CD8-positive, alpha-beta memory T cell (primary cell): ENCODE data around the gene JSRP1. TPM values are rescaled to one million over a fixed set of nuclear protein-coding genes. Genes with fewer than 3 reads are reported as not detected.

Experiments
- CTCF ChIA-PET: fragments of 350-600 bp; sonication (Branson Sonifier 250); formaldehyde crosslinking; loops from one replicate; lab custom pipeline; 2021; ENCODE audit warnings: antibody characterized with exemption; lab: Charles Lee
- POLR2A ChIA-PET: fragments of 350-600 bp; sonication (Branson Sonifier 250); formaldehyde crosslinking; loops from one replicate; lab custom pipeline; 2021; ENCODE audit warnings: antibody characterized with exemption; lab: Charles Lee
- DNase-seq, 5 donors: peaks; one replicate each; pipeline versions ENCODE4 v3.0.0 to v3.0.0-alpha.2; 2020 to 2022; ENCODE audit warnings: mixed read lengths in 1 of 5
- H3K27ac ChIP-seq: one replicate; pipeline ENCODE4 v1.7.0; 2013; ENCODE audit warnings: low read depth, mild to moderate bottlenecking, low read length, moderate library complexity
- H3K27me3 ChIP-seq: 2 replicates; pipeline ENCODE4 v1.7.0; 2013; ENCODE audit warnings: low read length, mild to moderate bottlenecking; ENCODE audit not compliant: insufficient read depth, poor library complexity, severe bottlenecking
- H3K36me3 ChIP-seq: 2 replicates; pipeline ENCODE4 v1.7.0; 2013; ENCODE audit warnings: mild to moderate bottlenecking, low read length, moderate library complexity; ENCODE audit not compliant: insufficient read depth
- H3K4me1 ChIP-seq: 2 replicates; pipeline ENCODE4 v1.7.0; 2013; ENCODE audit warnings: mild to moderate bottlenecking, low read length, moderate library complexity; ENCODE audit not compliant: insufficient read depth
- H3K4me3 ChIP-seq: 2 replicates; pipeline ENCODE4 v1.7.0; 2013; ENCODE audit warnings: mild to moderate bottlenecking, low read length
- H3K9me3 ChIP-seq: 2 replicates; pipeline ENCODE4 v1.7.0; 2013; ENCODE audit warnings: mild to moderate bottlenecking, low read length
- H3K27ac Mint-ChIP-seq, 8 donors: one replicate each; pipeline ENCODE4 v1.8.0; 2020 to 2021; ENCODE audit warnings: mixed read lengths in 8 of 8, mild to moderate bottlenecking in 6 of 8, inconsistent platforms in 3 of 8, moderate library complexity in 3 of 8
- H3K27me3 Mint-ChIP-seq, 2 donors: one replicate each; pipeline ENCODE4 v1.8.0; 2020 to 2021; ENCODE audit warnings: mixed read lengths in 2 of 2, mild to moderate bottlenecking in 1 of 2, moderate library complexity in 1 of 2
- H3K36me3 Mint-ChIP-seq, 3 donors: one replicate each; pipeline ENCODE4 v1.8.0; 2020 to 2021; ENCODE audit warnings: mixed read lengths in 3 of 3, inconsistent platforms in 1 of 3, mild to moderate bottlenecking in 1 of 3
- H3K4me1 Mint-ChIP-seq, 3 donors: one replicate each; pipeline ENCODE4 v1.8.0; 2020 to 2021; ENCODE audit warnings: mixed read lengths in 3 of 3, inconsistent platforms in 1 of 3, mild to moderate bottlenecking in 1 of 3
- H3K4me3 Mint-ChIP-seq, 7 donors: one replicate each; pipeline ENCODE4 v1.8.0; 2020 to 2021; ENCODE audit warnings: mixed read lengths in 7 of 7, mild to moderate bottlenecking in 6 of 7, moderate library complexity in 4 of 7, inconsistent platforms in 2 of 7
- H3K9me3 Mint-ChIP-seq, 5 donors: one replicate each; pipeline ENCODE4 v1.8.0; 2020 to 2022; ENCODE audit warnings: mixed read lengths in 5 of 5, mild to moderate bottlenecking in 3 of 5, moderate library complexity in 2 of 5, inconsistent platforms in 1 of 5
- polyA plus RNA-seq: library from polyadenylated mRNA; unstranded; fragments of 300-500 nt; fragmentation: Illumina TruSeq; gene quantifications from one replicate; pipeline ENCODE4 v1.2.3, GENCODE V29; 2021
- total RNA-seq, 2 experiments: library from RNA; stranded (reverse); gene quantifications; one replicate each; pipeline ENCODE4 v1.2.3, GENCODE V29; 2021

JSRP1 gene
- total and polyA plus RNA-seq, 3 experiments from 2014 or later: 0.73 to 1.0 (median 0.91) TPM

GRCh38 chr19:2202366-2202765, 53.9 kb downstream of the JSRP1 start:
- Histone ChIP-seq H3K9me3 (no peaks in the 10 kb centered on the region), H3K4me1 (no peaks in the 10 kb centered on the region), H3K4me3 (no peak overlapping the region), H3K27ac (no peak overlapping the region), H3K36me3 (peaks cover 5% of the 10 kb centered on the region), H3K27me3 (no peaks in the 10 kb centered on the region)
- ChIA-PET CTCF (no interaction called here), POLR2A (no interaction called here)
- Mint-ChIP-seq H3K4me3 (no peak overlapping the region), H3K36me3 (peaks cover 0 to 38% (median 6%) of the 10 kb centered on the region in 3 donors), H3K27ac (peak overlapping the region in 1 of 8 donors; percentile 58), H3K9me3 (no peaks in the 10 kb centered on the region), H3K27me3 (no peaks in the 10 kb centered on the region), H3K4me1 (no peaks in the 10 kb centered on the region)
- DNase-seq: no peak

Other genes with a start within 250 kb of the JSRP1 start
- 10 to 100 TPM; 18.6 to 22.5 TPM for gene BTBD2, start 240.7 kb downstream of the JSRP1 start, total RNA-seq
- gene BTBD2, start 240.7 kb downstream of the JSRP1 start, polyA plus RNA-seq: 5.3 TPM
- 100 to 1,000 TPM; 137 to 147 TPM for gene MKNK2, start 205.2 kb downstream of the JSRP1 start, total RNA-seq
- 50.8 TPM for gene MKNK2, start 205.2 kb downstream of the JSRP1 start, polyA plus RNA-seq
- gene MOB3A, start 160.1 kb downstream of the JSRP1 start, total RNA-seq: 100 to 1,000 TPM; 171 to 188 TPM
- 106 TPM for gene MOB3A, start 160.1 kb downstream of the JSRP1 start, polyA plus RNA-seq
- gene IZUMO4, start 159.5 kb downstream of the JSRP1 start, total RNA-seq: 1 to 10 TPM; 8.9 to 9.7 TPM
- 0.58 TPM for gene IZUMO4, start 159.5 kb downstream of the JSRP1 start, polyA plus RNA-seq
- 10 to 100 TPM; 96.5 to 99.2 TPM for gene AP3D1, start 104.9 kb downstream of the JSRP1 start, total RNA-seq
- gene AP3D1, start 104.9 kb downstream of the JSRP1 start, polyA plus RNA-seq: 44.2 TPM
- gene DOT1L, start 92.5 kb downstream of the JSRP1 start, total RNA-seq: 10 to 100 TPM; 82.0 to 84.9 TPM
- gene DOT1L, start 92.5 kb downstream of the JSRP1 start, polyA plus RNA-seq: 1.2 TPM
- 10 to 100 TPM; 96.6 to 99.1 TPM for gene PLEKHJ1, start 20.1 kb downstream of the JSRP1 start, total RNA-seq
- gene PLEKHJ1, start 20.1 kb downstream of the JSRP1 start, polyA plus RNA-seq: 120 TPM
- 100 to 1,000 TPM; 131 to 138 TPM for gene SF3A2, start 19.6 kb downstream of the JSRP1 start, total RNA-seq
- 36.2 TPM for gene SF3A2, start 19.6 kb downstream of the JSRP1 start, polyA plus RNA-seq
- gene AMH, start 7.1 kb downstream of the JSRP1 start, total RNA-seq: 1 to 10 TPM; 5.9 to 7.4 TPM
- not detected for gene AMH, start 7.1 kb downstream of the JSRP1 start, polyA plus RNA-seq
- not detected for gene PEAK3, start 25.8 kb upstream of the JSRP1 start, total RNA-seq
- gene PEAK3, start 25.8 kb upstream of the JSRP1 start, polyA plus RNA-seq: 0.79 TPM
- gene LINGO3, start 51.7 kb upstream of the JSRP1 start, total RNA-seq: under 1 TPM; 0.09 to 0.15 TPM
- 9.2 TPM for gene LINGO3, start 51.7 kb upstream of the JSRP1 start, polyA plus RNA-seq
- gene LSM7, start 72.2 kb upstream of the JSRP1 start, total RNA-seq: 100 to 1,000 TPM; 163 to 168 TPM
- 162 TPM for gene LSM7, start 72.2 kb upstream of the JSRP1 start, polyA plus RNA-seq
- 10 to 100 TPM; 39.0 to 41.4 TPM for gene SPPL2B, start 72.3 kb upstream of the JSRP1 start, total RNA-seq
- 8.4 TPM for gene SPPL2B, start 72.3 kb upstream of the JSRP1 start, polyA plus RNA-seq
- not detected for gene TMPRSS9, start 103.8 kb upstream of the JSRP1 start, total RNA-seq
- gene TMPRSS9, start 103.8 kb upstream of the JSRP1 start, polyA plus RNA-seq: not detected
- 100 to 1,000 TPM; 154 to 169 TPM for gene TIMM13, start 171.2 kb upstream of the JSRP1 start, total RNA-seq
- gene TIMM13, start 171.2 kb upstream of the JSRP1 start, polyA plus RNA-seq: 71.0 TPM
- 100 to 1,000 TPM; 110 to 116 TPM for gene LMNB2, start 200.5 kb upstream of the JSRP1 start, total RNA-seq
- gene LMNB2, start 200.5 kb upstream of the JSRP1 start, polyA plus RNA-seq: 13.1 TPM
- gene GADD45B, start 219.7 kb upstream of the JSRP1 start, total RNA-seq: 10 to 100 TPM; 51.1 to 53.7 TPM
- gene GADD45B, start 219.7 kb upstream of the JSRP1 start, polyA plus RNA-seq: 90.7 TPM